ENCODE results near the gene PPP1R3G. TPM values are rescaled to one million over a fixed set of nuclear protein-coding genes. Genes with fewer than 3 reads are reported as not detected.

PPP1R3G gene
- total RNA-seq, 1 experiment from 2014 or later: not detected

DNA sequence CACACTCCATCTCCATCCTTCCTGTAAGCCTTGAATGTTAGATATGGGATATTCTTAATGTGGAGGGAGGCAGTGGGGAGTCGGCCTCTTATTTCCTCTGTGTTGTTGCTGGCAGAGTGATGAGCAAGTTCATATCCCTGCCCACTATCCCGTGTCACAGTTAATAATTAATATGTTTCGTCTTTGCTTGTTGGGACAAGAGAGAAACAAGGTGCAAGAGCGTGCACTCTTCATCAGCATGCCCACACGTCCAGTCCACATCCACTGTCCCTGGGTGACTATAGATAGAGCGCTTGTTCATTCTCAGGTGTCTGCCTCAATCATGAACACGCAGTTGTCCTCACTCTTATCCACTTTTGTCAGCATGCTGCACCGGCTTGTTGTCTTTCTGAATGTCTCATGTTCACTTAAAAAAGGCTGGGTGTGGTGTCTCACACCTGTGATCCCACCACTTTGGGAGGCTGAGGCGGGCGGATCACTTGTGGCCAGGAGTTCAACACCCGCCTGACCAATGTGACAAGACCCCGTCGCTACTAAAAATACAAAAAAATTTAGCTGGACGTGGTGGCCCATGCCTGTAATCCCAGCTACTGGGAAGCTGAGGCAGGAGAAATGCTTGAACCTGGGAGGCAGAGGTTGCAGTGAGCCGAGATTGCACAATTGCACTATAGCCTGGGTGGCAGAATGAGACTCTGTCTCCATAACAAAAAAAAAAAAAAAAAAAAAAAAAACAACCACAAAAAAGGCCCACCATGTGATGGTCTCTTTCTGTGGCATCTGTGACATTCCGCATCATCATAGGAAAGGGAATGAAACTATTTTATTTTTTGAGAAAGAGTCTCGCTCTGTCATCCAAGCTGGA, 34.2 kb downstream of the PPP1R3G start:
- Histone ChIP-seq H2BK120ac (ENCODE audit: low read depth, low read length, poor library complexity, severe bottlenecking) (no peak overlapping the region), H2BK12ac (ENCODE audit: insufficient read length, low read depth, low read length) (no peak overlapping the region), H2AK5ac (ENCODE audit: insufficient read length, low read length) (no peak overlapping the region), H2AFZ (ENCODE audit: low read length) (no peak overlapping the region), H2BK15ac (ENCODE audit: low read depth, low read length) (no peak overlapping the region), H2BK5ac (ENCODE audit: insufficient read length, low read length) (no peak overlapping the region), H3K18ac (ENCODE audit: insufficient read length, low read depth, low read length) (no peak overlapping the region), H3K4me1 (ENCODE audit: insufficient read depth, low read length) (no peaks in the 10 kb centered on the region), H4K91ac (ENCODE audit: insufficient read length, low read depth, low read length) (no peak overlapping the region), H3K79me1 (ENCODE audit: insufficient read depth, low read depth, low read length, poor library complexity, severe bottlenecking) (no peaks in the 10 kb centered on the region), H4K20me1 (ENCODE audit: control insufficient read depth, insufficient read depth, insufficient read length) (no peaks in the 10 kb centered on the region), H3K14ac (ENCODE audit: insufficient read depth, low read length) (no peak overlapping the region), H2BK20ac (ENCODE audit: low read depth, low read length, poor library complexity, severe bottlenecking) (no peak overlapping the region), H3K4ac (ENCODE audit: low read depth, low read length) (no peak overlapping the region), H3T11ph (ENCODE audit: low read length) (no peak overlapping the region), H4K5ac (ENCODE audit: insufficient read length, low read depth, low read length) (no peak overlapping the region), H4K8ac (replicated peaks; ENCODE audit: insufficient read length, low read depth, low read length) (no peak overlapping the region), H3K9me3 (ENCODE audit: control insufficient read depth, low read depth, low read length) (no peaks in the 10 kb centered on the region), H3K56ac (ENCODE audit: insufficient read length, low read depth, low read length) (no peak overlapping the region), H3K27me3 (ENCODE audit: insufficient read depth, low read length) (no peaks in the 10 kb centered on the region), H3K4me2 (ENCODE audit: insufficient read depth, insufficient read length, low read length) (no peak overlapping the region), H3K9ac (ENCODE audit: extremely low read depth, insufficient read length, low read length) (no peak overlapping the region), H3K27ac (ENCODE audit: insufficient read length, low read depth, low read length) (no peak overlapping the region), H3K23ac (ENCODE audit: insufficient read length, low read depth, low read length) (no peak overlapping the region), H3K23me2 (ENCODE audit: insufficient read length, low read depth, low read length, poor library complexity, severe bottlenecking) (peaks cover 4% of the 10 kb centered on the region), H3K79me2 (ENCODE audit: insufficient read depth, low read length) (no peaks in the 10 kb centered on the region)
- TF ChIP-seq, protein P1, sequence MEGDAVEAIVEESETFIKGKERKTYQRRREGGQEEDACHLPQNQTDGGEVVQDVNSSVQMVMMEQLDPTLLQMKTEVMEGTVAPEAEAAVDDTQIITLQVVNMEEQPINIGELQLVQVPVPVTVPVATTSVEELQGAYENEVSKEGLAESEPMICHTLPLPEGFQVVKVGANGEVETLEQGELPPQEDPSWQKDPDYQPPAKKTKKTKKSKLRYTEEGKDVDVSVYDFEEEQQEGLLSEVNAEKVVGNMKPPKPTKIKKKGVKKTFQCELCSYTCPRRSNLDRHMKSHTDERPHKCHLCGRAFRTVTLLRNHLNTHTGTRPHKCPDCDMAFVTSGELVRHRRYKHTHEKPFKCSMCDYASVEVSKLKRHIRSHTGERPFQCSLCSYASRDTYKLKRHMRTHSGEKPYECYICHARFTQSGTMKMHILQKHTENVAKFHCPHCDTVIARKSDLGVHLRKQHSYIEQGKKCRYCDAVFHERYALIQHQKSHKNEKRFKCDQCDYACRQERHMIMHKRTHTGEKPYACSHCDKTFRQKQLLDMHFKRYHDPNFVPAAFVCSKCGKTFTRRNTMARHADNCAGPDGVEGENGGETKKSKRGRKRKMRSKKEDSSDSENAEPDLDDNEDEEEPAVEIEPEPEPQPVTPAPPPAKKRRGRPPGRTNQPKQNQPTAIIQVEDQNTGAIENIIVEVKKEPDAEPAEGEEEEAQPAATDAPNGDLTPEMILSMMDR (conservative IDR thresholded peaks at IDR 0.05): no peak
- H3K4me3 Mint-ChIP-seq: no peak overlapping the region
- no peak overlapping the region; a peak in 1 of 7 replicates for H3K27ac Mint-ChIP-seq
- WGBS (ENCODE audit: extremely low coverage, insufficient read length, low lambda C conversion rate): no CpG with 5 or more reads among the region's 17 CpGs
- no peaks in the 10 kb centered on the region; a peak in 1 of 5 replicates for H3K9me3 Mint-ChIP-seq
- peaks cover 5 to 6% (median 6%) of the 10 kb centered on the region in 3 experiments; a peak in 3 of 7 replicates for H3K36me3 Mint-ChIP-seq (ENCODE audit: insufficient read depth in 1 of 3, low read depth in 3 of 3)
- no peaks in the 10 kb centered on the region for H3K27me3 Mint-ChIP-seq (ENCODE audit: low read depth)
- H3K4me1 Mint-ChIP-seq: peaks cover 0 to 3% of the 10 kb centered on the region in 2 experiments; a peak in 2 of 4 replicates
- no peak for DNase-seq
